OCI-LY7 (cell line): ENCODE measurements around the gene ELMO1. TPM values are rescaled to one million over a fixed set of nuclear protein-coding genes. Genes with fewer than 3 reads are reported as not detected.

Experiments
- BruUV-seq: library from RNA; stranded (reverse); fragments of 400-500 nt; replicated peaks from 2 replicates; lab custom pipeline; 2021; lab: Mats Ljungman, UMichigan
- CTCF ChIA-PET: fragments of 300-600 bp; sonication (Branson Sonifier 250); formaldehyde crosslinking; loops from one replicate; lab custom pipeline; 2022; ENCODE audit warnings: antibody characterized with exemption; ENCODE audit not compliant: unreplicated experiment; lab: Charles Lee
- POLR2A ChIA-PET: fragments of 300-600 bp; sonication (Branson Sonifier 250); formaldehyde crosslinking; loops from one replicate; lab custom pipeline; 2022; ENCODE audit warnings: antibody characterized with exemption; lab: Charles Lee
- DNase-seq: peaks from one replicate; pipeline ENCODE4 v3.0.0-alpha.2; 2015; ENCODE audit warnings: low spot score
- H2AFZ ChIP-seq: fragments of 200-600 bp; sonication (generic), shearing (Covaris generic); 2 replicates; pipeline ENCODE4 v1.6.1; 2014; ENCODE audit warnings: mild to moderate bottlenecking, antibody characterized with exemption, low read length, moderate library complexity
- H3K27ac ChIP-seq: fragments of 200-600 bp; sonication (generic); 2 replicates; pipeline ENCODE4 v1.5.1; 2014; ENCODE audit warnings: mixed run types, low read depth, mild to moderate bottlenecking, moderate library complexity, low read length, inconsistent platforms; ENCODE audit not compliant: poor library complexity, severe bottlenecking
- H3K36me3 ChIP-seq: fragments of 200-600 bp; sonication (generic); 2 replicates; pipeline ENCODE4 v1.6.1; 2014; ENCODE audit warnings: mild to moderate bottlenecking, antibody characterized with exemption, low read length, moderate library complexity, mixed read lengths; ENCODE audit not compliant: insufficient read depth
- H3K4me1 ChIP-seq: fragments of 200-600 bp; sonication (generic); 2 replicates; pipeline ENCODE4 v1.5.1; 2014; ENCODE audit warnings: mild to moderate bottlenecking, low read length; ENCODE audit not compliant: insufficient read depth, poor library complexity, severe bottlenecking
- H3K4me2 ChIP-seq: fragments of 200-600 bp; sonication (generic); 2 replicates; pipeline ENCODE4 v1.6.1; 2014; ENCODE audit warnings: mild to moderate bottlenecking, low read length
- H3K4me3 ChIP-seq: fragments of 200-600 bp; sonication (generic); 2 replicates; pipeline ENCODE4 v1.5.1; 2014; ENCODE audit warnings: mild to moderate bottlenecking, low read depth, low read length; ENCODE audit not compliant: poor library complexity, severe bottlenecking
- H3K79me2 ChIP-seq: fragments of 200-600 bp; sonication (generic); 2 replicates; pipeline ENCODE4 v1.6.1; 2016; ENCODE audit warnings: low read depth, mild to moderate bottlenecking, low read length, moderate library complexity, mixed read lengths; ENCODE audit not compliant: insufficient read depth
- H3K9me2 ChIP-seq: fragments of 200-600 bp; sonication (generic); 2 replicates; pipeline ENCODE4 v1.6.1; 2016; ENCODE audit warnings: mild to moderate bottlenecking, low read length, mixed read lengths; ENCODE audit not compliant: insufficient read depth
- H3K9me3 ChIP-seq: fragments of 200-600 bp; sonication (generic); 2 replicates; pipeline ENCODE4 v1.6.1; 2014; ENCODE audit warnings: mild to moderate bottlenecking, mixed run types, low read length, mixed read lengths
- H4K20me1 ChIP-seq: fragments of 200-600 bp; sonication (generic); 2 replicates; pipeline ENCODE4 v1.6.1; 2014; ENCODE audit warnings: mild to moderate bottlenecking, antibody characterized with exemption, low read length, moderate library complexity, mixed read lengths; ENCODE audit not compliant: insufficient read depth
- CTCF ChIP-seq: fragments of 200-600 bp; sonication (generic); conservative IDR thresholded peaks from 2 replicates; pipeline ENCODE4 v1.5.1; 2014; ENCODE audit warnings: mild to moderate bottlenecking, antibody characterized with exemption, low read length, moderate library complexity, mixed read lengths
- EZH2phosphoT487 ChIP-seq: fragments of 200-600 bp; sonication (generic); IDR thresholded peaks from 2 replicates; pipeline ENCODE4 v1.6.1; 2018; ENCODE audit warnings: low read depth, borderline replicate concordance, mild to moderate bottlenecking, mixed run types, antibody characterized with exemption, low read length, moderate library complexity, mixed read lengths
- intact Hi-C: fragments of 100-400 bp; cut with micrococcal nuclease; formaldehyde crosslinking; loops from one replicate; pipeline ENCODE4 v1.10.0; 2022; ENCODE audit not compliant: unreplicated experiment
- total RNA-seq, 2 experiments: library from RNA; depleted of rRNA in 1 of 2; stranded (reverse); fragments of >200 nt in 1 of 2; shearing (Covaris generic) in 1 of 2; gene quantifications; 2 replicates each; pipeline ENCODE4 v1.2.3, GENCODE V29; 2014 to 2022

Gene ELMO1
- total RNA-seq, 2 experiments from 2014 or later = 101 to 103 TPM

- Histone ChIP-seq H3K4me2 (no peak overlapping the region), H3K27ac (no peak overlapping the region), H3K4me3 (no peak overlapping the region), H3K9me2 (no peaks in the 10 kb centered on the region), H3K9me3 (no peaks in the 10 kb centered on the region), H3K4me1 (peaks cover 26% of the 10 kb centered on the region), H3K36me3 (peaks cover 68% of the 10 kb centered on the region), H3K79me2 (no peaks in the 10 kb centered on the region), H2AFZ (no peak overlapping the region), H4K20me1 (peaks cover 5% of the 10 kb centered on the region)
- BruUV-seq = no TSS peak
- ChIA-PET POLR2A (interaction anchor here (1.3 kb wide), 1 partner anchor 149 kb away, joined by 6 read pairs; no protein-coding TSS in a partner anchor), CTCF (no interaction called here)
- intact Hi-C loops = loop anchor here (1.0 kb wide), 1 partner anchor 151 kb away; no protein-coding TSS in a partner anchor
- DNase-seq = no peak
- TF ChIP-seq EZH2phosphoT487 (no peak), CTCF (peak; percentile 52; the same call in 1 of the 2 replicates)
Observed at GRCh38 chr7:37201876-37202198, 246.8 kb downstream of the ELMO1 start.

DNA sequence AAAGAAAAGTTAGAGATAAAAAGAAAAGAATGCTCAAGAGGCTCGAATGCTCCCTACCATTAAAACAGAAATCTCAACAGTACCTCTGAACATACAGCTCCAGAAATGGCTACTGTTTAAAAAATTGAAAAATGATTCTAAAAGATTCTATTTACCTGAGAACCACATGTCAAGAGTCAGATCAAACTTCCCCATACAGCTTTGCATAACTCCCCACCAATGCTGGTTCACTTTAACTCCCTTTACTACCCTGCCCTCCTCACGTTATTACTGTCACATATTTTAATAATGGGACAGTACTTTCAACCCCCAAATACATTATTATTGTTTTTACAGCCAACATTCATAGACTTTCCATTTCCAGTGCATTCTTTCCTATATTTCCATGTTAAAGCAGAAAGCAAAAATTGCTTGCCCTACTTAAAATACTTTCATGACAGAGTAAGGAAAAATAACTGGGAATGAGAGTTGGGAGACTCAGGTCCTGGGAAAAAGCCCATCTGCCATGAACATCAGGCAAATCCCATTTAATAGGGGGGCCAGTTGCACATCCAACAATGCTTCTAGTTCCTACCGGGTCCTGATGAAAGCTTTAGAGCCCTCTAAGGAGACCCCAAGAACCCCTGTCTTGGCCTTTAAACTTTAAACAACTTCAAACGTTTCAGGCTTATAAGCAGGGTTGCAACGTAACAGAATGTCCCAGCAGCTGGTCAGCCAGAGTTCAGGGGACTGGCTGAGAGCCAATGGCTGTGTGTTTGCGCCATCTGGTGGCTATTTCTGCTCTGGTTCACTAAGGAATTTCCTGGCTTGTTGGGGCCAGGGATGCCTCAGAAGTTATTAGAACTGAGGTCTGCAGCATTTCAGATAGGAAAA, 247.4 kb downstream of the ELMO1 start:
- H3K4me3 ChIP-seq = no peak overlapping the region
- ChIA-PET POLR2A (interaction anchor here (0.7 to 1.3 kb wide), 2 partner anchors 80 to 150 kb away, joined by 4 to 6 read pairs; no protein-coding TSS in a partner anchor), CTCF (interaction anchor here (0.6 kb wide), 2 partner anchors 19 to 140 kb away, joined by 3 read pairs; no protein-coding TSS in a partner anchor)
- no peaks in the 10 kb centered on the region for H3K9me3 ChIP-seq
- no TSS peak for BruUV-seq
- H3K9me2 ChIP-seq = no peaks in the 10 kb centered on the region
- H3K36me3 ChIP-seq = peaks cover 68% of the 10 kb centered on the region
- H4K20me1 ChIP-seq = peaks cover 5% of the 10 kb centered on the region
- peak overlapping the region; percentile 51 for H3K4me2 ChIP-seq
- peak; percentile 89 for TF ChIP-seq CTCF
- TF ChIP-seq EZH2phosphoT487 = no peak
- H3K27ac ChIP-seq = peak overlapping the region; percentile 30
- no peaks in the 10 kb centered on the region for H3K79me2 ChIP-seq
- intact Hi-C loops = loop anchor here (1.0 kb wide), 1 partner anchor 152 kb away; no protein-coding TSS in a partner anchor
- H3K4me1 ChIP-seq = peaks cover 26% of the 10 kb centered on the region
- no peak overlapping the region for H2AFZ ChIP-seq
- peak; percentile 64 for DNase-seq
